NCI-H2227 (cell line): ENCODE data around the gene ZNF311.
A peak's percentile ranks its signal among the peaks of the same experiment; 100 is the strongest.

ENCODE experiments used
- DNase-seq: peaks from one replicate; lab custom pipeline; 2025; ENCODE audit not compliant: unreplicated experiment; lab: John Stamatoyannopoulos, UW

Gene ZNF311

GRCh38 chr6:29005183-29005885, at the start of gene ZNF311:
Gene ZNF311 (minus strand): TSS chr6:29005315. CDS start chr6:29003954, 1,361 bp downstream.
- peak; percentile 93 for DNase-seq

DNA sequence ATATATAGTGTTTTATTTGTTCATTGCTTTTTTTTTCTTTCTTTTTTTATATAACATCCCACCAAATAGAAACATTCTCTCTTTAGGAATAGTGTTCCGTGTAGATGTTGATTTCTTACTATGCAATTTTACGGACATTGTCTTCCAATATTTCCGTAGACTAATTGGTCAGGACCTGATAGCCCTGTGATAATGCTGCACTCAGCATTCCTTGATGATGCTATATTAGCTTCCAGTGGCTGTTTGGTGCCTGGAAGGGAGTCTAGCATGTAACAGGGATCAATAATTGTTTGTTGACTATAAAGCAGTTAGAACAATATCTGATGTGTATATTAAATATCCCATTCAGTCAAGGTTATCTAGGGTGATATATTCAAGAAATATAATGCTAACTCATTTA, 46.6 kb upstream of the ZNF311 start:
- no peak for DNase-seq

- no peak for DNase-seq
Measured at GRCh38 chr6:29045075-29045474, 40.0 kb upstream of the ZNF311 start, which contains the start of gene OR2W1. Gene OR2W1 (minus strand): TSS chr6:29045175. CDS start chr6:29045175, 0 bp downstream.

GRCh38 chr6:29035951-29036350, 30.8 kb upstream of the ZNF311 start:
- no peak for DNase-seq

GRCh38 chr6:29028821-29029220, 23.7 kb upstream of the ZNF311 start:
- no peak for DNase-seq

DNA sequence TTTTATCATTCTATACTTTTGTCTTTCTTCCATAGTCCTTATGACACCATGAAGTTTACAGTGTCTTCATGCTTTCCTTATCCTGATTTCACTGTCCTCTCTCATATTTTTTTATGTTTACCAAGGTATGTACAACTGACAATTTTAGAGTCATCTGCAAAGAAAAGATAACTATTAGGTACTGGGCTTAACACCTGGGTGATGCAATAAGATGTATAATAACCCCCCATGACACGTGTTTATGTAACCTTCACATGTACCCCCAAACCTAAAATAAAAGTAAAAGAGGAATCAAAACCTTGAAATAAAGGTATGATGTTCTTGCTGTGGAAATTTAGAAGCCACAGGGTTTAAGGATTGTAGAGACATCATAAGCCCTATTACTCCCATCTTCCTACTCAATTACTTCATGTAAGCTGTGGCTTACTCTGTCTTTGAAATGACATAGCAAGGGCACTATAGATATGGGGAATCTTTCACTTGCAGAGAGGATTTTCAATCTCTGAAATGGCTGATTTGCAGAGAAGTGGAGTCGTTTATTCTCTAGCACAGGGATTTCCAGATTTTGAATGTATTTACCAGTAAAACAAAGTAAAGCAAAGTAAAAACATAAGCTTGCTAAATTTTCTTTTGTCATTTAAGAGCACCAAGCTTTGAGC, 20.9 kb upstream of the ZNF311 start:
- no peak for DNase-seq

GRCh38 chr6:29021434-29021833, 16.3 kb upstream of the ZNF311 start:
- DNase-seq = no peak

DNA sequence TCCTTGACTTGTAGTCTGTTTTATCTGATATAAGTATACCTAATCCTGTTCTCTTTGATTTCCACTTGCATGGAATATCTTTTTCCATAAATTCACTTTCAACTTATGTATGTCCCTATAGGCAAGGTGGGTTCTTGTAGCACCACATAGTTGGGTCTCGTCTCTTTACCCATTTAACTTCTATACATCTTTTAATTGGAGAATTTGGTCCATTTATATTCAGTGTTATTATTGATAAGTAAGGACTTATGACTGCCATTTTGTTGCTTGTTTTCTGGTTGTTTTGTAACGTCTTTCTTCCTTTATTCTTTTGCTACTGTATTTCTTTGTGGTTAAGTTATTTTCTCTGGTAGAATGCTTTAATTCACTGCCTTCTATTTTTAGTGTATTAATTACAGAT, 14.5 kb upstream of the ZNF311 start:
- DNase-seq = no peak

DNA sequence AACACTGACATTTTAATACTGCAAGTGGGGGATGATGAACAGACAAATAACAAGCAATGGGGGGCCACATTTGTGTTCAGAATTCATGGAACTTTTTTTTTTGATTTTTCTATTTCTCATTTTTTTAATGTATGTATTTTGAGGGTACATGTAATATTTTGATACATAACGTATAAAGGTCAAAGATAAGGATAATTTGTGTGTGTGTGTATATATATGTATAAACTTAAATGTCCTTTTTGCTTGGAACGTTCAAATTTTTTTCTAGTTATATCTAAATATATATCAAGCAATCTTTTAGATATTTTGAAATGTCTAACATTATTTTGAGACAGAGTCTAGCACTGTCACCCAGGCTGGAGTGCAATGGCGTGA, 12.3 kb upstream of the ZNF311 start:
- no peak for DNase-seq

GRCh38 chr6:29016559-29017427, 11.7 kb upstream of the ZNF311 start:
- peak; percentile 89 for DNase-seq

DNA sequence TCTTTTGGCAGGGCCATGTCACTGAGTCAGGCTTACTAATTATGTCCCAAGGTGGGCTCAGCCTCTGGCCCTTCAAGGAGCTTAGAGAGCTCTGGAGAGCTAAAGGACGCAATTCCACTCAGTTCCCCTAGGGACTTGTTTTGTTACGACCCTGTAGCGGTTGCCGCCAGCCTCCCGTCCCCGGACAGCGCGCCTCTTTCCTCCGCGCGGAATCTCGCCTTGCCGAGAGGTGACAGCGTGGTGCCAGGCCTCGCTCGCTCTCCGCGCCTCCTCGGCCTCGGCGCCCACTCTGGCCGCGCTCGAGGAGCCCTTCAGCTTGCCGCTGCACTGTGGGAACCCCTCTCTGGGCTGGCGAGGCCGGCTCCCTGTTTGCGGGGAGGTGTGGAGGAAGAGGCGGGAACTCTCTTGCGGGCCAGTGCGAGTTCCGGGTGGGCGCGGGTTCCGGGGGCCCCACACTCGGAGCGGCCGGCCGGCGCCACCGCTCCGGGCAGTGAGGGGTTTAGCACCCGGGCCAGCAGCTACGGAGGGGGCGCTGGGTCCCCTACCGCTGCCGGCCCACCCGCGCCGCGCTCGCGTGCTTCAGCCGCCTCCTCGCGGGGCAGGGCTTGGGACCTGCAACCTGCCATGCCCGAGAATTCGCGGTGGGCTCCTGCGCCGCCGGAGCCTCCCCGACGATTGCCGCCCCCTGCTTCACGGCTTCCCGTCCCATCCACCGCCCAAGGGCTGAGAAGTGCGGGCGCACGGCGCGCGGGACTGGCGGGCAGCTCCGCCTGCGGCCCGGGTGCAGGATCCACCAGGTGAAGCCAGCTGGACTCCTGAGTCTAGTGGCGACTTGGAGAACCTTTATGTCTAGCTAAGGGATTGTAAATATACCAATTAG, 9.9 kb upstream of the ZNF311 start:
- no peak for DNase-seq

DNA sequence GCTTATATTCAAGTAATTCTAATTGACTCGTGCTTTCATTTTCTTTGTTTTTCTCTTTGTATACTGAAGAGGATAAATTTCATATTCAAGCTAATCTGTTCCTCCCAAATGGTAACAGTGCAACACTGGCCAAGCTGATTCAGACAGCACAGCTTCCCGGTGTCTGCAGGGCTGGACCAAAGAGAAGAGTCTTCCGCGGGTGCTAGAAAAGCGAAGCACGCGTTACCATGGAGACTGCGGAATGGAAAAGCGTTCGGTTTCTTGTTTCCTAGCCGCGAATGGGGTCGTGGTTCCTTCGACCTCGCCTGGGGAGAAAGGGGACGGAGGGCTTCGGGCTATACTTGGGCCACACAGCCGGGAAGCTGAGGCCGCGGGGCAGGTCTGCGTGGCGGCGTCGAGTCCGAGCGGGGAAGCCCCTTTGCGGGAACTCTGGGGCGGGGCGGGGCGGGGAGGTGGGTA, 6.2 kb upstream of the ZNF311 start:
- DNase-seq = peak; percentile 89

DNA sequence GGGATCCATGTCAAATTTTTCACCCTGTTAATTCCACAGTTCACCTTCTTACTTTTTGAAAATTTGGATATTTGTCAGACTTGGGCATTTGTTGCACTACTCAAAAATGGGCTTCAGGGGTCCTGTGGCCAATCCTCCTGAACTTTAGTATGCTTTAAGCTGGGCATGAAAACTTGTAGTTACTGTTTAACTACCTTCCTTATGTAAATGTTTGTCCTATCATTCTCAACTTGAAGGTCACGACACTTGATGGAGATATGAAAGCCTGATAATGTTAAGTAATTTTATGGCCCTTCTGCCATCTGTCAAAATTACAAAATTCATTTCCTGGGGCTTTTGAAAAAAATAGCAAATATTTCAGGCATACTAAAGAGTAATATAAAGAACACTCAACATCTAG, 4.2 kb upstream of the ZNF311 start:
- DNase-seq = no peak

GRCh38 chr6:29008089-29008488, 3.0 kb upstream of the ZNF311 start:
- no peak for DNase-seq

DNA sequence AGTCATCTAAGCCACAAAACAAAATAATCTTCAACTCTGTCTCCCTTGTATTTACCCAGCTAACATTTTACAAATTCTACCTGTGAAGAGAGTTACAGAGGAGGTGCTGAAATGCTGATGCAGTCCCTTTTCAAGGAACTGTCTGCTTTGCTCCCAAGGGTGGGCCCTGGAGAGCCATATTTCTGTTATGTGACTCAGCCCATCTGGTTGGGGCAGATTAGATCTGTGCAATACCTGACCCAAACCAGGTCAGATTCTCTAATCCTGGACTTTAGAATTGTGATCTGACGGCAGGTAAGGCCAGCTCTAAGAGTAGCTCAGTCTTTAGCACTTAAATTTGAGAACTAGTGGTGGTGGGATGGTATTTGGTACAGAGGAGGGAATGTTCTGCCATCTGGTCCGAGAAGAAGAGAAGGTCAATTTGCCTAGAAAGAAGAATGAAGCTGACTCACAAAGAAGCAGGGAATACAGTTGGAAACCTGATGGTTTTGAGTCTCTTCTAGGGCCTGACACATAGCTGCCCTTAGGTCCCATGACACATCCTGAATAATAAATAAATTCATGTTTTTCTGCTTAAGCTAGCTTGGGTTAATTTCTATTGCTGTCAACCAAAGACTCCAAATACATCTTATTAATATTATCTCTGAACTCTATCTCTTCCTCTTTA, 8.1 kb downstream of the ZNF311 start:
- DNase-seq = no peak

GRCh38 chr6:28995093-28995650, 9.9 kb downstream of the ZNF311 start:
- no peak for DNase-seq

- no peak for DNase-seq
Measured at GRCh38 chr6:28988536-28989311, 16.4 kb downstream of the ZNF311 start.

GRCh38 chr6:28985462-28986164, 19.5 kb downstream of the ZNF311 start:
- DNase-seq = peak; percentile 95
